ENCODE measurements around the gene SLC16A2.

DNA sequence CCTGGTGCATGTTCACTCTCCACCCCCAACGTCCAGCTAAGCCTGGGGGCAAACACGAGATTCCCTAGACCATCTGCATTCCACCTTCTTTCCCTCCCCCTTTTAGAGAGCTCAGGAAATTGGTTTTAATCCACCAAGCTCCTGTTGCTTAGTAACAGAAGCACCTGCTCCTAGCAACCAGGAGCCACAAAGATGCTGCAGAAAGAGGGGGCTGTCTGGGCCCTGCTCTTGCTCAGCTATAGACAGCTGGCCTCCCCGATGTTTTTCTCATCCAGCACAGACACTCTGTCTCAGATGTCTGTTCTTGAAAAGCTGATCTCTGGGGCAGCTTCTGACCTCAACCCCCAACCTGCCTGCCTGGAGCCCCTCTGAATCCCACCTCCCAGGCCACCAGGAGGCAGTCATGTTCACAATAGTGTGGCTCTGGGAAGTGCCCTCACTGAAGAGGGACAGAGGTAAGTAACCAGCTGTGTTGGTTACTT is 71.5 kb downstream of the SLC16A2 start:
- TF ChIP-seq, protein P1, sequence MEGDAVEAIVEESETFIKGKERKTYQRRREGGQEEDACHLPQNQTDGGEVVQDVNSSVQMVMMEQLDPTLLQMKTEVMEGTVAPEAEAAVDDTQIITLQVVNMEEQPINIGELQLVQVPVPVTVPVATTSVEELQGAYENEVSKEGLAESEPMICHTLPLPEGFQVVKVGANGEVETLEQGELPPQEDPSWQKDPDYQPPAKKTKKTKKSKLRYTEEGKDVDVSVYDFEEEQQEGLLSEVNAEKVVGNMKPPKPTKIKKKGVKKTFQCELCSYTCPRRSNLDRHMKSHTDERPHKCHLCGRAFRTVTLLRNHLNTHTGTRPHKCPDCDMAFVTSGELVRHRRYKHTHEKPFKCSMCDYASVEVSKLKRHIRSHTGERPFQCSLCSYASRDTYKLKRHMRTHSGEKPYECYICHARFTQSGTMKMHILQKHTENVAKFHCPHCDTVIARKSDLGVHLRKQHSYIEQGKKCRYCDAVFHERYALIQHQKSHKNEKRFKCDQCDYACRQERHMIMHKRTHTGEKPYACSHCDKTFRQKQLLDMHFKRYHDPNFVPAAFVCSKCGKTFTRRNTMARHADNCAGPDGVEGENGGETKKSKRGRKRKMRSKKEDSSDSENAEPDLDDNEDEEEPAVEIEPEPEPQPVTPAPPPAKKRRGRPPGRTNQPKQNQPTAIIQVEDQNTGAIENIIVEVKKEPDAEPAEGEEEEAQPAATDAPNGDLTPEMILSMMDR (conservative IDR thresholded peaks at IDR 0.05; ENCODE audit: low read depth, low read length), result peak; percentile 36; the same call in 1 of the 2 replicates
- no peak for TF ChIP-seq EZH2 (IDR thresholded peaks at IDR 0.05; ENCODE audit: low read length, unreplicated experiment)

Data from PC-3 (cell line).